DMS53 treated with DMSO at 0.1 percent for 48 hours (cell line): ENCODE results near the gene AMER3.

Experiments used
- DNase-seq: peaks from one replicate; lab custom pipeline; 2025; ENCODE audit not compliant: unreplicated experiment; lab: John Stamatoyannopoulos, UW

The AMER3 gene

GRCh38 chr2:130813722-130814121 is 58.4 kb downstream of the AMER3 start:
- no peak for DNase-seq

- no peak for DNase-seq
Observed at GRCh38 chr2:130814931-130815680, 59.8 kb downstream of the AMER3 start.
